ENCODE data around the gene SLC25A12.

- no peak for TF ChIP-seq EZH2phosphoT487 (IDR thresholded peaks at IDR 0.05; ENCODE audit: insufficient read depth, low read depth)
- no peak for TF ChIP-seq EZH2 (IDR thresholded peaks at IDR 0.05; ENCODE audit: insufficient read depth, poor library complexity, severe bottlenecking)
Observed at GRCh38 chr2:171895786-171896185, 1.7 kb upstream of the SLC25A12 start.
